SK-N-DZ (cell line): ENCODE results near the gene MEGF8. TPM values are rescaled to one million over a fixed set of nuclear protein-coding genes. Genes with fewer than 3 reads are reported as not detected.

ENCODE experiments used
- DNase-seq: peaks from one replicate; pipeline ENCODE4 v3.0.0-alpha.2; 2015; ENCODE audit warnings: low spot score
- polyA plus RNA-seq, 2 experiments: library from polyadenylated mRNA; depleted of rRNA; stranded (reverse); fragments of >200 nt; gene quantifications; 2 replicates each; pipeline ENCODE4 v1.2.3, GENCODE V29; 2014

The MEGF8 gene, protein sequence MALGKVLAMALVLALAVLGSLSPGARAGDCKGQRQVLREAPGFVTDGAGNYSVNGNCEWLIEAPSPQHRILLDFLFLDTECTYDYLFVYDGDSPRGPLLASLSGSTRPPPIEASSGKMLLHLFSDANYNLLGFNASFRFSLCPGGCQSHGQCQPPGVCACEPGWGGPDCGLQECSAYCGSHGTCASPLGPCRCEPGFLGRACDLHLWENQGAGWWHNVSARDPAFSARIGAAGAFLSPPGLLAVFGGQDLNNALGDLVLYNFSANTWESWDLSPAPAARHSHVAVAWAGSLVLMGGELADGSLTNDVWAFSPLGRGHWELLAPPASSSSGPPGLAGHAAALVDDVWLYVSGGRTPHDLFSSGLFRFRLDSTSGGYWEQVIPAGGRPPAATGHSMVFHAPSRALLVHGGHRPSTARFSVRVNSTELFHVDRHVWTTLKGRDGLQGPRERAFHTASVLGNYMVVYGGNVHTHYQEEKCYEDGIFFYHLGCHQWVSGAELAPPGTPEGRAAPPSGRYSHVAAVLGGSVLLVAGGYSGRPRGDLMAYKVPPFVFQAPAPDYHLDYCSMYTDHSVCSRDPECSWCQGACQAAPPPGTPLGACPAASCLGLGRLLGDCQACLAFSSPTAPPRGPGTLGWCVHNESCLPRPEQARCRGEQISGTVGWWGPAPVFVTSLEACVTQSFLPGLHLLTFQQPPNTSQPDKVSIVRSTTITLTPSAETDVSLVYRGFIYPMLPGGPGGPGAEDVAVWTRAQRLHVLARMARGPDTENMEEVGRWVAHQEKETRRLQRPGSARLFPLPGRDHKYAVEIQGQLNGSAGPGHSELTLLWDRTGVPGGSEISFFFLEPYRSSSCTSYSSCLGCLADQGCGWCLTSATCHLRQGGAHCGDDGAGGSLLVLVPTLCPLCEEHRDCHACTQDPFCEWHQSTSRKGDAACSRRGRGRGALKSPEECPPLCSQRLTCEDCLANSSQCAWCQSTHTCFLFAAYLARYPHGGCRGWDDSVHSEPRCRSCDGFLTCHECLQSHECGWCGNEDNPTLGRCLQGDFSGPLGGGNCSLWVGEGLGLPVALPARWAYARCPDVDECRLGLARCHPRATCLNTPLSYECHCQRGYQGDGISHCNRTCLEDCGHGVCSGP (N-terminal part only)
- 10.7 and 11.2 TPM in 2 replicates for polyA plus RNA-seq (2014; cell fraction: cytosol; rRNA removed)
- polyA plus RNA-seq (2014; cell fraction: nucleus; rRNA removed), result 7.8 and 11.5 TPM in 2 replicates

DNA sequence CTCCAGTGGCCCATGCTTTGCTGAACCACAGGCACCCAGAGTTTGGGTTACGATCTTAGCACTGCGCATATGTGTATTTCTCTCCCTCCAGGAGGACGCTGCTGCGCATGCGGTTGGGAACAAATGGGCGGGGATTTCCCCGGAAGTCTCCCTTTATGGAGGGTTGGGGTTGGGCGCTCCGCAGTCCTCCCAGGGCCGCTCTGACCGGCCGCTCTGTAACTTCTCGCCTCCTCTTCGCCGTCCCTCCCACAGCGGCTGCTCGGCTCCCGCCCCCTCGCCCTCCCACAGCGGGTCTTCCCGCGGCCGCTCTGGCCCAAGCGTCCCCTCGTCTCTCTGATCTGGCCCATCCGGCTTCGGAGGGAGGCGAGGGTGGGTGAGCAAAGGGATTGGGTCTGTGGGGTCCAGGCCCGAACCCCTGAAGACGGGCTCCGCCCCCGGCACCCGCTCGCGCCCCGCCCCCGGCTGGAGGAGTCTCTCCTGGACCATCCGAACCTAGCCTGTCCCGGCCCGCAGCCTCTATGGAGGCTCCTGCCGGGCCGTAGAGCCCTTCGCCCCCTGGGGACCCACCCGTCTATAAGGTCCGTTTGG is at the start of gene MEGF8:
Gene MEGF8, plus strand, starts transcription at position 328 of the 588 bp plus-strand sequence. CDS start 609 bp downstream, outside the sequence.
- DNase-seq, result peak; percentile 99

DNA sequence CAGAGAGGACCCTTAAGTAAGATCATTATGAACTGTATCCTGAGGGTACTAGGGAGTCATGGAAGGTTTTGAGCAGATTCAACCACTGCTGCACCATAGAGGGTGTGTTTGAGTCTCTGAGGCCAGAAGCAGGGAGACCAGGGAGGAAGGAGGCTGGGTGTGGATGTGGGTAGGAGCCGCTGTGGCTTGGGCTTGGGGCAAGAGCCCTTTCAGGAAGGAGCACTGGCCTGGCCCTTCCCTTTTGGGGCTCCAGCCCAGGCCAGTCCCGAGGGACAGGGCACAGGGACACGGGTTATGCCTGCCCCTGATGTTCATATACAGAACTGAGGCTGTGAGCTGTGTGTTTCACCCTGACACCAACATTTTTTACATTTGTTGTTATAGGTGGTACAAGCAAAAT is 49.2 kb upstream of the MEGF8 start:
- DNase-seq, result no peak

DNA sequence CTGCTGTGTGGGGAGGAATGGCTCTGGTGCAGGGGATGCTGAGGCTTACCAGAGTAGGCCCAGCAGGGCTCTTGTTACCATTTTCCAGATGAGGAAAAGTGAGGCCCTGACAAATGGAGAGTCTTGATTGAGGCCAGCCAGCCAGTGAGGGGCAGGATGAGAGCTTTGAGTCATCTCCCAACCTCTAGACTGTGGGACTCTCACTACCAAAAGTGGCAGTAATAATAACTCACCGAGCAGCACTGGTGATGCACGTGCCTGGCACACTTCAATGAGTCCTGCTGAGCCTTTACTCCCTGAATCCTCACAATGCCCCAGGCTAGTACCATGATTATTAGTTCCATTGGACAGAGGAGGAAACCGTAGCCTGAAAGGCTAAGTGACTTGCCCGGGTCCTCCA is 48.6 kb upstream of the MEGF8 start:
- DNase-seq, result no peak

DNA sequence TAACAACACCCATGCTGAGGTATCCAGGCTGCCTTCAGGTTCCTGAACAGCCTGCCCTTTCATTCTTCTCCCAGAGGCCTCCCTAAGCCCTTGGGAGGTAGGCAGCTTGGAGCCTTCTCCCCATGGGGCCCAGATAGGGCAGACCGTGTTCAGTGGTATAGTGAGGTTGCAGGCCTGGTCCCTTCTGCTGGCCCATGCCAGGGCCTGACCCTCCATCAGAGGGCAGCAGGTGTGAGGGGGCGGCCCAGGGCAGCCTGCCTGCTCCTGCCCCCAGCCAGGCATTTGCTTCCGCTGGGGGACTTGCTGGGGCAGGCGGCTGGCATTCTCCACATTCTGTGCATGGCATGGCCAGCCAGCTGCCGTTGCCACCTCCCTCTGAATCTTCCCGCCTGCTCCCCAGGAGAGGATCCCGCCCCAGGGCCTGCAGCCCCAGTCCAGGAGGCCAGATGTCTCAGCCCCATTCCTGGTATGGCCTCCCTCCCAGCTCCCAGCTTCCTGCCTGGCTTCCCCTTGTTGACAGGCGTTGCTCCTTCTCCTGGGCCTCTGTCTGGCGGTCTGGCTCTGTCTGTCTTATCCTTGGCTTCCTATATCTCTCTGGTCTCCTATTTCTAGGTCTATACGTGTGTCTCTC is 47.5 kb upstream of the MEGF8 start:
- DNase-seq, result no peak

DNA sequence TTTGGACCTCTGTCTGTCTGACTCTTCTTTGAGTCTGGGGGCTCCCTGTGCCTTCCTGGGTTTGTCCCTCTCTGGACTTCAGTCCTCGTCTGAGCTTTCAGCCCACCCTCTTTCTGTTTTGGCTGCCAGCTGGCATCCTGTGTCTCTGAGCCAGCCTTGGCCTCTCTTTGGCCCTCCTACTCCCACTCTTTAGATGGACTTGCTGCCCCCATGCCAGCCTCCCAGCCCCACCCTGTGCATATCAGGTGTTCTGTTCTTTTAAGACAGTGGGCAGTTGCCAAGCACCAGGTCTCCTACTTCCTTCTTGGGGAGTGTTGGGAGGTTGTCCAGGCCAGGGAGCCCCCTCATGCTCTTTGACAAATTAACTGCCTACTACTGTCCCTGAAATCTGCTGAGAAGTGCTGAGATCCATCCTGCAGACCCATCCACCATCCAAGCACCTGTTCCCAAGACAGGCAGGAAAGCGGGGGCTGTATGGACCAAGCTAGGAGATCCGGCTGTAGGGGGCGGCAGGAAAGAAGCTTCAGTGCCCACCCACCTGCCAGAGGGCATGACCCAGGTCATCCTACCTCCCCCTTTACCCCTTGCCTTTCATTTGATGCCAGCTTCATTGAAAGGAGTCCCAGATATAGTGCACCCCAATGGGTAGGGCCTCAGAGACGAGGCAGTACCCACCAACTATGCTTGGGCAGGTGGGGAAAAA is 46.8 kb upstream of the MEGF8 start:
- no peak for DNase-seq

DNA sequence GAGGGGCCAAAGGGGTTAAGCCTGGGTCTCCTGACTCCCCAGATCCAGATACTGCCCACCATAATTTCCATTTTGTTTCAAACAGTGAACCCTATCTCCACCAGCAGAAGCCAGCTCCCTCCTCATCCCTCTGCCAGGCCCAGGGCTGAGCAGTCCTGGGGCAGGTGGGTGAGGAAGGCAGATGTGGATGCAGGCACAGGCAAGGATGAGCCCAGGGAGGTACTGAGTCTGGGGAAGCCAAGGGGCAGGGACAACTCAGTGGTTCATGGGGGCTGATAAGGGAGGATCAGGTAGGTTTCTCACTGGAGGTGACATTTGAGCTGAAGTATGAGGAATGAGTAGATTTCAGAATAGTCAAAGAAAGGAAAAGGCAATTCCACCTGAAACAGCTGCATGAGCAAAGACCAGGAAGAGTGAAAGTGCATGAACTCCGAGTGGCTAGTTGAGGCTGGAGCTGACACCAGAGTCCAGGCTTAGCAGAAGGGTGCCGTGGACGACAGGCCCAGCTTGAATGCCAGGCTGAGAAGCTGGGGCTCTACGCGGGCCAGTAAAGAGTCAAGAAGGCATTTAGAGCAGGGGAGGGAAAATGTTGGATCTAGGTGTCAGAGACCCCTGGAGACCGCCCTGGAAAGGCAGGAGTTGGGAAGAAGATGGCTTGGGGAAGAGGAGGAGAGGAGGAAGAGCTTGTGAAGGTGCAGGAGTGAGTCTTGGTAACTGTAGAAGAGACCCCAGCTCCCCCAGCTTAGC is 46.1 kb upstream of the MEGF8 start:
- no peak for DNase-seq

DNA sequence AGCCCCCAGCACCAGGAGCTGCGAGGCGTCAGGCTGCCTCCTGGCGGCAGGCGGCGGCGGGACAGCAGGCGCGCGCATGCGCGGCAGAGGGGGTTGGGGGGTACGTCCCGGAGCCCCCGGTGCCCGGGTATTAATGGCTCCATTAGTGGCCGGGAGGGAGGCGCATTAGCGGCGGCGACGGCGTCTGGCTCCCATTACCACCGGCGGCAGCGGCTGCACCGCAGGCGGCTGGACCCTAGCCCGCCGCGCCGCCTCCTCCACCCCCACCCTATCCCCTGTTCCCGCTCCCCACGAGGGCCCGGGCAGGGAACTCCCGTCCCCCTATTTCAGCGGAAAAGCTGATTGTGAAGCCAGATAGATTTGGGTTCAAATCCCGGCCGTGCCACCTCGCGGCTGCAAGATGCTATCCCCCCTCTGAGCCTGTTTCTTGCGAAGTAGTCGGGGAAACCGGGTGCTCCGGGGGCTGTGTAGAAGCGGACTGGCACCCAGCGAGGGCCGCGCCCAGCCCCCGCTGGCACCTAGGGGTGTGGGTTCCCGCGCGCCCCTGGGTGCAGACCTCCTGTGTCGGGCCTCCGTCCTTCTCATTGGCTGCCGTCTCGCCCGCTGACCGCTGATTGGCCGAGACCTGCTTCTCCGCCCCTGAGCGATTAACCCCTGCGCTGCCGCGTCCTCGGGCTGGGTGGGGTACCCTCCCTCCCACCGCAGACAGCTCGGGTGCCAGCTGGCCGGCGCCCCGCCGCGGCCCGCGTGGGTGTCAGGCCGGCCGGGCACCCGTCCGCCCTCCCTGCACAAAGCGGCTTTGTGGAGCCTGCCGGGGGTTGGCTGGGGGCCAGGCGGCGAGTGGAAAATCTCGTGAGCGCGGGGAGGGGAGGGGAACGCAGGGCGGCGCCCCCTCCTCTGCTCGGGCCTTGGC is 45.3 kb upstream of the MEGF8 start:
- peak; percentile 94 for DNase-seq

DNA sequence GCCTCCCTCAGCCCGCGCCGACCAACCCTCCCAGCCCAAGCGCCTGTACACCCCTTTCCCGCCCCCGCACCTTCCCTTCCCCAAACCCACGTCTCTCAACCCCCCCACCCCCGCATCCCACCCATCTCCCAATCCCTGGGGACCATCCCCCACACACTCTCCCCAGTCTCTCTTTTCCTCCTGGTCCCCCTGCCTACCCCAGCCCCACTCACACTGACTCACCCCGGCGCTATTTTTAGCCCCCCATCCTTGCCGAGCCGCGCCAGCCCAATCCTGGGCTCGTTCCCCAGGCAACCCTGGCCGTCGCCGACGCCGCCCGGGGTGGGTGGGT is 44.7 kb upstream of the MEGF8 start:
- DNase-seq, result no peak

DNA sequence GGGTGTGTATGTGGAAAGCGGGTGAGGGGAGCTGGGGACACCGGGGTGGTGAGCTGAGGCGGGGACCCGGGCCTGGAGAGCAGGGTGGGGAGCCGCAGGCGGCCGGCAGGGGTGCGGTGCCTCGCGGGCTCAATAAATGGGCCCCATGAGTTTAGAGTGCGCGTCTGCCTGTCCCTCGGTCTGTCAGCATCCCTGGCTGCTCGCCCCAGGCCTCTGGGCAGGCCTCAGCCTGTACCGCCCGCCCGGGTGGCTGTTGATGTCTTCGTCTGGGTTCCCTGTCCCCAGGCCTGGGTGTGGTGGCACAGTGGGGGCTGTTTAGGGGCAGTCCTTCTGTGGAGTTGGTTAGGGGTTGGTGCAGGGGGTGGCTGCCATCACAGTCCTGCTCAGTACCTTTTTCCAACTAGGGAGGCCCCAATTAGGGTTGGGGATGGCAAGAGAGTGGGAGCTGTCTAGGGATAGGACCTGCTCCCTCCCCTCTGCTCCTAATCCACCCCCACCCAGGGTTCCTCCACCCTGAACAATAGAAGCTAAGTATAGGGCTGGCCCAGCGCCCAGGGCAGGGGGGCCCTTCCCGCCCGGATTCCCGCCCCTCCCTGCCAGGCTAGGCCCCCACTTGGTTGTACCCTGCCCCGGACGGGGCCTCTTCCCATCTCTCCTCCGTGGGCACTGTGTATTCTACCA is 44.1 kb upstream of the MEGF8 start:
- no peak for DNase-seq

DNA sequence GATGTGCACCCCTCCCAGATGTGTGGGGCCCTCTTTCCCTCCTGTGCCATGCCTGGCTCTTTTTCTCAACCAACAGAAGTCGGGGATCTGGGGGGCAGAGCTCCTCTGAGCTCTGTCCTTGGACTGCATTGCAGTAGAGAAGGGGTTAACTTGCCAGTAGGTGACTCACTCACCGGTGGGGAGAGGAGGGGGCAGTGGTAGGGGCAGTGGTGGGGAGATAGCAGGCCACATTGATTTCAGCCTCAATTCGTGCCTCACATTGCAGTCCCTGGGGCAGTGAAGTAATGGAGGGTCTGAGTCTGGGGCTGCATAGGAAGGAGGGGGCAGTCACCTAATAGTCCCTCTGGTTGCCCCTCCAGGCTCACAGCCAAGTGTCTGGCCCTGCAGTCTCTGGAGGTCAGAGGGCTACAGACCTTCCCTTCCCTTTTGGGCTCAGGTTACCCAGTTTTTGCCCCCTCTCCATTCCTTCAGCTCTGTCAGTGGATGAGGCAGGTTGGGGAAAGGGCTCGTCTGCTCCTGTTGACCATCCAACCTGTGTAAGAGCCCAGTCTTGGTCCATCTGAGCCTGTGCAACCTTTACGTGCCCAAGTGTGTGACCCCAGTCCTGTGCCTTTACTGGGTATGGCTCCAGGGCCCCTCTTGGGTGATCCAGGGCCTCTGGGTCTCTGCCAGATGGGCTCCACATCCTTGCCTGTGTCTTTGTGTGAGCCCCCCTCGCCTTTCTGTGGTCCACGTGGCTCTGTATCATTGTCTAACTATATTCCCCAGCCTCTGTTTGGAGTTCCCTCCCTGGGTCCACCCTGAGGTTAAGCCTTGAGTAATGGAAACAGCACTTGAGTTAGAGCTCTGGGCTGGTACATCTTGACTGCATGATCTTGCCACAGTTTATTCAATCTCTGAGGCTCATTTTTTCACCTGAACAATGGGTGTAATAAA is 43.3 kb upstream of the MEGF8 start:
- no peak for DNase-seq

DNA sequence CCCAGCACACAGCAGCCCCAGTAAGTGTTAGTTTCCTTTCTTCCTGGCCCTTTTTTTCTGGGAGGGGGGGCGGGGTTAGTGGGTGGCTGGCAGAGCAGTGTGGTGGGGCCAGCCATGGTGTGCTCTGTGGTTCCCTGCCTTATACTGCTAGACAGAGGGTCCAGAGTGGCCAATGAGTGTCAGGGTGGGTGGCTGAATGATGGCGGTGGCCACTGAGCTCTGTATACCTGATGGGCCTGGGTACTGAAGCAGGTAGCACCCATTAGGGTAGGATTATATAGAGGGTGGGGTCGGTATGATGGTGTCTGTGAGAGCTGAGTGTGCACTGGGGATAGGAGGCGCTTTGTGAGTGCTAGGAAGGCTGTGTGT is 42.6 kb upstream of the MEGF8 start:
- no peak for DNase-seq

DNA sequence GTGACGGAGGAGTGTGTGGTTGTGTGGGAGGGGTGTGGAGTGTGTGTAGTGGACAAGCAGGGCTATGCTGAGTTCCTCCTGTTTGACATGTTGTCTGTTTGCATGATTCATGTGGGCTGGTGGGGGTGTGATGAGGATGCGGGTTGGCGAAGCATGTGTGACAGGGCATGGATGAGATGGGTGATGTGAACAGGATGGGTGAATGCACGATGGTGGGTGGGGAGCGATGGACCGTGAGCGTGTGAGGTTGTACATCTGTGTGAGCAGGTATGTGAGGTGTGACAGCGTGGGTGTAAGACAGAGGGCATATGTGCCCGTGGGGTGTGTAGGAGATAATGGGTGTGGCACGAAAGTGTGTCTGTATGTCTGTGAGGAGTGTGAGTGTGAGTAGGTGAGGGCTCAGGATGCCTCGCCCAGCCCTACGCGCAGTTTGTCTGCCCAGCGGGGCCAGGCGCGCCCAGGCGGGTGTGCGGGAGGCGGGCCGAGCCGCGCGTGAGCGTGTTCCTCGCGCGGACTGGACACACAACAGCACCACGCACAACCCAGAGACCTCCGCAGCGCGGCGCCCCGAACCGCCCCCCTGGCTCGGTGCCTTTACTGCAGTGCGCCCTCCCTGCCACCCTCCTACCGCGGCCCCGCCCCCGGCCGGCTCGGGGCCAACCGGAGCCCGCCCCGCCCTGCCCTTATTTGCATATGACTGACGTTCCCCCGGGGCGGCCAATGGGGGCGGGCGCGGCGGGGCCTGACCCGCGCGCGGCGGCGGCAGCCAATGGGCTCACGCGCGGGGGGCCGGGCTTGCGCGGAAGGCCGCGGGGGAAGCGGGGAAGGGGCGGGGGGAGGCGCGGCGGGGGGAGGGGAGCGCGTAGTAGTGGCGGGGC is 42.0 kb upstream of the MEGF8 start:
- DNase-seq, result peak; percentile 86

DNA sequence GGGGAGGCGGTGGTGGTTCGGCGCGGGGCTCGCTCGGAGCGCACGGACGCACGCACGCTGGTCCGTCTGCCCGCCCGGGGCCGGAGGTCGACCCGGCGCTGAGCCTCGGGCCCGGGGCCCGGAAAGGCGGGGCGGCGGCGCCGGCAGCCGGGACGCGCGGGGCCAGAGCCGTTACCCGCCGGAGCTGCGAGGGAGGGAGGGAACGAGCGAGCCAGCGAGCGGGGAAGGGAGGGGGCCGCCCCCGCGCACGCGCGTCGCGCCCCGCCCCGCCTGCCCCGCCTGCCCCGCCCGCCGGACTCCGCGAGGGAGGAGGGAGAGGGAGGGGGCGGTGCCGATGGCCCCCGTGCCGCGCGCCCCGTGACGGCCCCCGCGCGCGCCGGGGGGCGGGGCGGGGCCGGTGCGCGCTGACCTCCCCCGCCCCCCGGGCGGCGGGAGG is 41.4 kb upstream of the MEGF8 start:
- peak; percentile 62 for DNase-seq

DNA sequence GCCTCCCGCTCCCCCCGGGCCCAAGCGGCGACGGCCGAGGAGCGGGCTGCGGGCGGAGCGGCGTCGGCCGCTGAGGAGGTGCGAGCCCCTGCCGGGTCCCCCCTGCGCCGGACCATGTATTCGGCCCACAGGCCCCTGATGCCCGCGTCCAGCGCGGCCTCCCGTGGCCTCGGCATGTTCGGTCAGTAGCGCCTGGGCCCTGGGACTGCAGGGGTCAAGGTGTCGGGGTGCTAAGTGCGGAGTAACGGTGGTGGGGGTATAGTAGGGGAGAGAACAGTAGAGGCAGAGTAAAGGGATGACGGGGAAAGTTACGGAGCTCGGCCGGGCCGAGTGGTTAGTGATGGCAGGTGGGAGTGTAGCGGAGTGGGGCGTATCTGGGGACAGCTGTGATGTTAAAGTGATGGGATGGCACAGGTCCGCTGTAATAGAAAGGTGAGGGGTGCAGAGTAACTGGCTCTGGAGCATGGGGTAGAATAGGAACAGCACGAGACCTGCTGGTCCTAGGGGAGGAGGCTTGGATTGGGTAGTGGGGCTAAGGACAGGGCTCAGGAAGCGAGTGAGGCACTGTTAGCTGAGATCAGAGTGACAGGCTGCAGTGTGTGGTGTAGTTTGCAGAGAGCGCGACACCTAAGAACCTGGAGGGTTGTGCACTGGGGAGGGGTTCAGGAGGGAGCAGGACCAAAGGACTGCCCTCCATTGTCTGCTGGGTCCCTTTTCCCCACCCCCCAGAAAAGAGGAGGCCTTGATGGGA is 40.7 kb upstream of the MEGF8 start:
- DNase-seq, result no peak

DNA sequence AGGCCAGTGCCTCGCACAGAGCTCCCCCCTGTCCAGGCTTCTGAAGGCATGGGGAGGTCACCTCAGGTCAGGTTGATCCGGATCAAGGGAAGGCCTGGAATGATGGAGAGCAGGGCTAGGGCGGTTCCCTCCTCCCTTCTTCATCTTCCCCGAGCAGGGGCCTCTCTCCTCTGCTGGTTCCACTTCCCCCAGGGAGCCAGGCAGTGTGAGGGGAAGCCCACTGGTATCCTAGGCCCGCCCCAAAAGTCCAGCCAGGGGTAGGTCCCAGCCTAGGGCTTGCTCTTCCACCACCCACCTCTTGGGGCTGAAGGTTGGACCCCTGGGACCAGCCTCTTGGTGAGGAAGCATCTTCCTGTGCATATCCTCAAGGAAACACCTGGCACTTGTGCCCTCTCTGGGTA is 39.9 kb upstream of the MEGF8 start:
- no peak for DNase-seq
